ENCODE results near the gene TTC27.

Gene TTC27

GRCh38 chr2:32735348-32735747, 107.5 kb downstream of the TTC27 start:
- H2BK12ac ChIP-seq (ENCODE audit: low read length) = no peak overlapping the region
- no peak overlapping the region for H3K18ac ChIP-seq (ENCODE audit: low read length)
- no peak overlapping the region for H4K8ac ChIP-seq (ENCODE audit: low read depth, low read length)
- DNase-seq (ENCODE audit: low spot score) = no peak
- no CpG with 5 or more reads among the region's 1 CpG for WGBS, 2 donors (ENCODE audit: extremely low coverage in 2 of 2, insufficient read length in 2 of 2, insufficient replicate concordance in 1 of 2)
- H3K4ac ChIP-seq (ENCODE audit: low read length) = no peak overlapping the region
- H2BK120ac ChIP-seq (ENCODE audit: low read depth, low read length) = no peak overlapping the region
- H3K4me3 ChIP-seq (ENCODE audit: low read length in 2 of 2) = no peak overlapping the region
- no peaks in the 10 kb centered on the region for H3K9me3 ChIP-seq (replicated peaks in 1 of 2; ENCODE audit: control insufficient read depth in 2 of 2, insufficient read depth in 1 of 2, low read depth in 1 of 2, low read length in 2 of 2)
- H3K4me2 ChIP-seq (ENCODE audit: insufficient read depth, low read length, poor library complexity, severe bottlenecking) = no peak overlapping the region
- no peak overlapping the region for H4K91ac ChIP-seq (ENCODE audit: low read depth, low read length, poor library complexity)
- no peak overlapping the region for H3K27ac ChIP-seq (replicated peaks; ENCODE audit: low read length)
- H3K14ac ChIP-seq (ENCODE audit: low read length) = no peak overlapping the region
- H2AFZ ChIP-seq (ENCODE audit: low read length) = no peak overlapping the region
- no peak overlapping the region for H2BK5ac ChIP-seq (ENCODE audit: low read length)
- H3K79me1 ChIP-seq (ENCODE audit: low read depth, low read length) = no peaks in the 10 kb centered on the region
- no peak overlapping the region for H3K23ac ChIP-seq (ENCODE audit: low read depth, low read length, poor library complexity)
- H2BK15ac ChIP-seq (ENCODE audit: low read length) = no peak overlapping the region
- H2AK5ac ChIP-seq (ENCODE audit: low read depth, low read length) = no peak overlapping the region
- H3K27me3 ChIP-seq (ENCODE audit: control insufficient read depth in 3 of 3, insufficient read depth in 3 of 3, low read depth in 1 of 3, low read length in 3 of 3) = no peaks in the 10 kb centered on the region
- H3K4me1 ChIP-seq (ENCODE audit: control insufficient read depth in 2 of 2, insufficient read depth in 1 of 2, low read depth in 1 of 2, low read length in 2 of 2) = peaks cover 0 to 1% of the 10 kb centered on the region in 2 donors
- no peaks in the 10 kb centered on the region for H3K36me3 ChIP-seq (replicated peaks in 1 of 2; ENCODE audit: control insufficient read depth in 2 of 2, insufficient read depth in 2 of 2, low read length in 2 of 2)
- no peak overlapping the region for H3K9ac ChIP-seq (ENCODE audit: low read depth, low read length, poor library complexity)

- Histone ChIP-seq H4K91ac (ENCODE audit: low read depth, low read length, poor library complexity) (no peak overlapping the region), H2AFZ (ENCODE audit: low read length) (no peak overlapping the region), H3K4ac (ENCODE audit: low read length) (no peak overlapping the region), H4K8ac (ENCODE audit: low read depth, low read length) (no peak overlapping the region), H2BK15ac (ENCODE audit: low read length) (no peak overlapping the region), H3K4me1 (ENCODE audit: control insufficient read depth in 2 of 2, insufficient read depth in 1 of 2, low read depth in 1 of 2, low read length in 2 of 2) (no peaks in the 10 kb centered on the region), H3K18ac (ENCODE audit: low read length) (no peak overlapping the region), H2BK12ac (ENCODE audit: low read length) (no peak overlapping the region), H2BK120ac (ENCODE audit: low read depth, low read length) (no peak overlapping the region), H3K4me2 (ENCODE audit: insufficient read depth, low read length, poor library complexity, severe bottlenecking) (no peak overlapping the region), H3K79me1 (ENCODE audit: low read depth, low read length) (no peaks in the 10 kb centered on the region), H3K27ac (replicated peaks; ENCODE audit: low read length) (no peak overlapping the region), H3K23ac (ENCODE audit: low read depth, low read length, poor library complexity) (no peak overlapping the region), H3K14ac (ENCODE audit: low read length) (no peak overlapping the region), H2BK5ac (ENCODE audit: low read length) (no peak overlapping the region), H3K4me3 (ENCODE audit: low read length in 2 of 2) (no peak overlapping the region), H2AK5ac (ENCODE audit: low read depth, low read length) (no peak overlapping the region), H3K36me3 (replicated peaks in 1 of 2; ENCODE audit: control insufficient read depth in 2 of 2, insufficient read depth in 2 of 2, low read length in 2 of 2) (peaks cover 0 to 2% of the 10 kb centered on the region in 2 donors), H3K9ac (ENCODE audit: low read depth, low read length, poor library complexity) (no peak overlapping the region), H3K27me3 (ENCODE audit: control insufficient read depth in 3 of 3, insufficient read depth in 3 of 3, low read depth in 1 of 3, low read length in 3 of 3) (no peaks in the 10 kb centered on the region), H3K9me3 (replicated peaks in 1 of 2; ENCODE audit: control insufficient read depth in 2 of 2, insufficient read depth in 1 of 2, low read depth in 1 of 2, low read length in 2 of 2) (no peaks in the 10 kb centered on the region)
- no peak for DNase-seq (ENCODE audit: low spot score)
- no CpG with 5 or more reads among the region's 2 CpGs for WGBS, 2 donors (ENCODE audit: extremely low coverage in 2 of 2, insufficient read length in 2 of 2, insufficient replicate concordance in 1 of 2)
Observed at GRCh38 chr2:32738939-32739338, 111.1 kb downstream of the TTC27 start.

DNA sequence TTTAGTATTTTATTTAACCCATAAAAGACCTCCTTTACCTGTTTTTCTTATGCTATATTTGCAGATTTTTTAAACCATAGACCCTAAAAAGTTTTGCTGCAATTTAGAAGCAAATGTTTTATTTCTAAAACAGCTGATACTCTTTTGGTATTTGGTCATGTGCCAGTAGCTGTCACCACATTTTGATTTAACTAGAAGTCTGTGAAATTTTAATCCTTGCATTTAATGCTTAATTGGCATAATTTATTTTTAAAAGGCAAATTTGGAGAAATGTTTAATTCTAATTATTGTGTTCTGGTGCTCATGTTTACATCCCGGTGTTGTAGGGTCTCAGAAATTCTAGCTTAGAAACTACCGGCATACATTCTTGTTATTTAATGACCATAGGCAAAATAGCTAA, 111.8 kb downstream of the TTC27 start:
- no peak overlapping the region for H3K4me3 ChIP-seq (ENCODE audit: low read length in 2 of 2)

GRCh38 chr2:32741575-32741974, 113.7 kb downstream of the TTC27 start:
- Histone ChIP-seq H3K4me2 (ENCODE audit: insufficient read depth, low read length, poor library complexity, severe bottlenecking) (no peak overlapping the region), H2BK12ac (ENCODE audit: low read length) (no peak overlapping the region), H3K18ac (ENCODE audit: low read length) (no peak overlapping the region), H2BK120ac (ENCODE audit: low read depth, low read length) (no peak overlapping the region), H3K9me3 (replicated peaks in 1 of 2; ENCODE audit: control insufficient read depth in 2 of 2, insufficient read depth in 1 of 2, low read depth in 1 of 2, low read length in 2 of 2) (no peaks in the 10 kb centered on the region), H2BK15ac (ENCODE audit: low read length) (no peak overlapping the region), H2AK5ac (ENCODE audit: low read depth, low read length) (no peak overlapping the region), H3K27me3 (ENCODE audit: control insufficient read depth in 3 of 3, insufficient read depth in 3 of 3, low read depth in 1 of 3, low read length in 3 of 3) (no peaks in the 10 kb centered on the region), H3K9ac (ENCODE audit: low read depth, low read length, poor library complexity) (no peak overlapping the region), H3K14ac (ENCODE audit: low read length) (no peak overlapping the region), H2BK5ac (ENCODE audit: low read length) (no peak overlapping the region), H3K4me1 (ENCODE audit: control insufficient read depth in 2 of 2, insufficient read depth in 1 of 2, low read depth in 1 of 2, low read length in 2 of 2) (no peaks in the 10 kb centered on the region), H3K36me3 (replicated peaks in 1 of 2; ENCODE audit: control insufficient read depth in 2 of 2, insufficient read depth in 2 of 2, low read length in 2 of 2) (peaks cover 0 to 2% of the 10 kb centered on the region in 2 donors), H4K8ac (ENCODE audit: low read depth, low read length) (no peak overlapping the region), H2AFZ (ENCODE audit: low read length) (no peak overlapping the region), H3K27ac (replicated peaks; ENCODE audit: low read length) (no peak overlapping the region), H3K4me3 (ENCODE audit: low read length in 2 of 2) (no peak overlapping the region), H3K79me1 (ENCODE audit: low read depth, low read length) (no peaks in the 10 kb centered on the region), H4K91ac (ENCODE audit: low read depth, low read length, poor library complexity) (no peak overlapping the region), H3K23ac (ENCODE audit: low read depth, low read length, poor library complexity) (no peak overlapping the region), H3K4ac (ENCODE audit: low read length) (no peak overlapping the region)
- no peak for DNase-seq (ENCODE audit: low spot score)
- no CpG with 5 or more reads among the region's 1 CpG for WGBS, 2 donors (ENCODE audit: extremely low coverage in 2 of 2, insufficient read length in 2 of 2, insufficient replicate concordance in 1 of 2)

More for the DNA sequence above, 111.8 kb downstream of the TTC27 start:
- no peak overlapping the region for H3K9ac ChIP-seq (ENCODE audit: low read depth, low read length, poor library complexity)
- no peak overlapping the region for H2BK120ac ChIP-seq (ENCODE audit: low read depth, low read length)
- no peaks in the 10 kb centered on the region for H3K4me1 ChIP-seq (ENCODE audit: control insufficient read depth in 2 of 2, insufficient read depth in 1 of 2, low read depth in 1 of 2, low read length in 2 of 2)
- DNase-seq (ENCODE audit: low spot score) = no peak
- no peaks in the 10 kb centered on the region for H3K9me3 ChIP-seq (replicated peaks in 1 of 2; ENCODE audit: control insufficient read depth in 2 of 2, insufficient read depth in 1 of 2, low read depth in 1 of 2, low read length in 2 of 2)
- no peak overlapping the region for H2BK12ac ChIP-seq (ENCODE audit: low read length)
- H3K79me1 ChIP-seq (ENCODE audit: low read depth, low read length) = no peaks in the 10 kb centered on the region
- H3K27ac ChIP-seq (replicated peaks; ENCODE audit: low read length) = no peak overlapping the region
- no peak overlapping the region for H2AFZ ChIP-seq (ENCODE audit: low read length)
- H3K23ac ChIP-seq (ENCODE audit: low read depth, low read length, poor library complexity) = no peak overlapping the region
- no peak overlapping the region for H4K91ac ChIP-seq (ENCODE audit: low read depth, low read length, poor library complexity)
- peaks cover 0 to 2% of the 10 kb centered on the region in 2 donors for H3K36me3 ChIP-seq (replicated peaks in 1 of 2; ENCODE audit: control insufficient read depth in 2 of 2, insufficient read depth in 2 of 2, low read length in 2 of 2)
- H3K18ac ChIP-seq (ENCODE audit: low read length) = no peak overlapping the region
- H3K14ac ChIP-seq (ENCODE audit: low read length) = no peak overlapping the region
- no peaks in the 10 kb centered on the region for H3K27me3 ChIP-seq (ENCODE audit: control insufficient read depth in 3 of 3, insufficient read depth in 3 of 3, low read depth in 1 of 3, low read length in 3 of 3)
- H3K4ac ChIP-seq (ENCODE audit: low read length) = no peak overlapping the region
- no peak overlapping the region for H2BK15ac ChIP-seq (ENCODE audit: low read length)
- no peak overlapping the region for H4K8ac ChIP-seq (ENCODE audit: low read depth, low read length)
- WGBS, 2 donors (ENCODE audit: extremely low coverage in 2 of 2, insufficient read length in 2 of 2, insufficient replicate concordance in 1 of 2) = no CpG with 5 or more reads among the region's 2 CpGs
- no peak overlapping the region for H2BK5ac ChIP-seq (ENCODE audit: low read length)
- no peak overlapping the region for H3K4me2 ChIP-seq (ENCODE audit: insufficient read depth, low read length, poor library complexity, severe bottlenecking)
- H2AK5ac ChIP-seq (ENCODE audit: low read depth, low read length) = no peak overlapping the region
